ENCODE results near the gene SRGAP2B. TPM values are rescaled to one million over a fixed set of nuclear protein-coding genes. Genes with fewer than 3 reads are reported as not detected.
A peak's percentile ranks its signal among the peaks of the same experiment; 100 is the strongest.
"Not testable (repeated sequence)": the region's sequence is repeated elsewhere in the genome, so short reads cannot be mapped to it uniquely, and the experiment has no call there.

Gene SRGAP2B
- total RNA-seq, 1 donor from 2014 or later, result 44.4 TPM

GRCh38 chr1:145015744-145016491 lies 79.2 kb downstream of the SRGAP2B start:
- DNase-seq (ENCODE audit: low spot score); H3K27me3 Mint-ChIP-seq (ENCODE audit: insufficient read depth); H3K36me3 Mint-ChIP-seq (ENCODE audit: low read depth); H3K9me3 Mint-ChIP-seq; H3K4me3 Mint-ChIP-seq; intact Hi-C loops (cut with micrococcal nuclease): not testable (repeated sequence)
- Mint-ChIP-seq H3K4me1 (ENCODE audit: low read depth) (peaks cover 10% of the 10 kb centered on the region), H3K27ac (peak overlapping the region; percentile 61)

GRCh38 chr1:145013353-145013752 lies 81.8 kb downstream of the SRGAP2B start:
- DNase-seq (ENCODE audit: low spot score); H3K27ac Mint-ChIP-seq; H3K9me3 Mint-ChIP-seq; H3K4me3 Mint-ChIP-seq; H3K36me3 Mint-ChIP-seq (ENCODE audit: low read depth); H3K4me1 Mint-ChIP-seq (ENCODE audit: low read depth); intact Hi-C loops (cut with micrococcal nuclease); H3K27me3 Mint-ChIP-seq (ENCODE audit: insufficient read depth): not testable (repeated sequence)

GRCh38 chr1:145011811-145012210 lies 83.3 kb downstream of the SRGAP2B start:
- DNase-seq (ENCODE audit: low spot score); intact Hi-C loops (cut with micrococcal nuclease); H3K27me3 Mint-ChIP-seq (ENCODE audit: insufficient read depth); H3K4me3 Mint-ChIP-seq; H3K36me3 Mint-ChIP-seq (ENCODE audit: low read depth); H3K9me3 Mint-ChIP-seq; H3K4me1 Mint-ChIP-seq (ENCODE audit: low read depth); H3K27ac Mint-ChIP-seq: not testable (repeated sequence)

GRCh38 chr1:145010580-145010979 lies 84.5 kb downstream of the SRGAP2B start:
- Mint-ChIP-seq H3K27ac (peak overlapping the region; percentile 74), H3K4me3 (peak overlapping the region; percentile 11)
- H3K36me3 Mint-ChIP-seq (ENCODE audit: low read depth); DNase-seq (ENCODE audit: low spot score); H3K4me1 Mint-ChIP-seq (ENCODE audit: low read depth); H3K9me3 Mint-ChIP-seq; intact Hi-C loops (cut with micrococcal nuclease); H3K27me3 Mint-ChIP-seq (ENCODE audit: insufficient read depth): not testable (repeated sequence)

DNA sequence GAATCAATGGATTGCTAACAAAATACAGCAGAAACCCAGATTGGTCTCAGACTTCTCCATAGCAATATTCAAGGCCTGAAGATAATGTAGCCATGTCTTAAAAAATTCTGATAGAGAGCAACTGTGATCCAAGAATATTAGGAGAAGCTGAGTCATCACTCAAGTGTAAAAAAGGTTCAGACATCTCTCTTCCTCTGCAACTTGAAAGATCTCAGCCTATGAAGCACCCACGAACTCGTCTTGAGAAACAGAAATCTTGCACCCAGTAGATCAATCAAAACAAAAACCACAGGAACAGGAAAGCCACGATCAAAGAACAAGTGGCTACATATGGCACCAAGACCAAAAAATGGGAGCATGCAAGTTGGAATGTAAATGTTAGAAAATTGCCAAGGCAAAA lies 85.2 kb downstream of the SRGAP2B start:
- peak overlapping the region; percentile 59 for H3K4me3 Mint-ChIP-seq
- H3K36me3 Mint-ChIP-seq (ENCODE audit: low read depth); H3K27me3 Mint-ChIP-seq (ENCODE audit: insufficient read depth); H3K4me1 Mint-ChIP-seq (ENCODE audit: low read depth); intact Hi-C loops (cut with micrococcal nuclease); H3K9me3 Mint-ChIP-seq: not testable (repeated sequence)
- peak; percentile 16 for DNase-seq (ENCODE audit: low spot score)
- peak overlapping the region; percentile 76 for H3K27ac Mint-ChIP-seq

- H3K9me3 Mint-ChIP-seq; intact Hi-C loops (cut with micrococcal nuclease); H3K27me3 Mint-ChIP-seq (ENCODE audit: insufficient read depth); H3K27ac Mint-ChIP-seq; DNase-seq (ENCODE audit: low spot score); H3K36me3 Mint-ChIP-seq (ENCODE audit: low read depth); H3K4me3 Mint-ChIP-seq; H3K4me1 Mint-ChIP-seq (ENCODE audit: low read depth): not testable (repeated sequence)
Measured at GRCh38 chr1:145008388-145008787, 86.7 kb downstream of the SRGAP2B start.

- H3K36me3 Mint-ChIP-seq (ENCODE audit: low read depth); H3K4me1 Mint-ChIP-seq (ENCODE audit: low read depth); H3K9me3 Mint-ChIP-seq; H3K27ac Mint-ChIP-seq; H3K4me3 Mint-ChIP-seq; intact Hi-C loops (cut with micrococcal nuclease); H3K27me3 Mint-ChIP-seq (ENCODE audit: insufficient read depth); DNase-seq (ENCODE audit: low spot score): not testable (repeated sequence)
Measured at GRCh38 chr1:145005142-145005541, 90.0 kb downstream of the SRGAP2B start.

DNA sequence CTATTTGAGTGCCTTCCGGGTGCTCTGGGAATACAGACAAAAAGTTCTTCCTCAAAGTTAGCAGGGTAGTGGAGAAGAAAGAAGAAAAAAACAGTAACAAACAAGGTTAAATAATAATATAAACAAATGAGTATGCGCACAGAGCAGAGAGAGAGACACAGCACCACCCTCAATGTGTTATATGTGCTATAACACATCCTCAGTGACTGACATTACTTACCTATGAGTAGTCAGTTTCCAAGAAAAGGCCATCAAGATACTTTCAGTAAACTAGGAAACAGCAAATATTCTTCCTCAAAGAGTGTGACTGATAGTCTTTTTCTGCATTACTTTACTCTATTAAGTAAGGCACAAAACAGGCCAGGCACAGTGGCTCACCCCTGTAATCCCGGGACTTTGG lies 93.7 kb downstream of the SRGAP2B start:
- H3K4me3 Mint-ChIP-seq; H3K27me3 Mint-ChIP-seq (ENCODE audit: insufficient read depth); H3K27ac Mint-ChIP-seq; intact Hi-C loops (cut with micrococcal nuclease); DNase-seq (ENCODE audit: low spot score); H3K4me1 Mint-ChIP-seq (ENCODE audit: low read depth); H3K36me3 Mint-ChIP-seq (ENCODE audit: low read depth); H3K9me3 Mint-ChIP-seq: not testable (repeated sequence)

GRCh38 chr1:145000743-145001326 lies 94.3 kb downstream of the SRGAP2B start:
- DNase-seq (ENCODE audit: low spot score); H3K36me3 Mint-ChIP-seq (ENCODE audit: low read depth); H3K27ac Mint-ChIP-seq; H3K4me1 Mint-ChIP-seq (ENCODE audit: low read depth); H3K27me3 Mint-ChIP-seq (ENCODE audit: insufficient read depth); H3K9me3 Mint-ChIP-seq; intact Hi-C loops (cut with micrococcal nuclease); H3K4me3 Mint-ChIP-seq: not testable (repeated sequence)

- H3K4me1 Mint-ChIP-seq (ENCODE audit: low read depth); DNase-seq (ENCODE audit: low spot score); H3K27me3 Mint-ChIP-seq (ENCODE audit: insufficient read depth); H3K36me3 Mint-ChIP-seq (ENCODE audit: low read depth); H3K9me3 Mint-ChIP-seq; intact Hi-C loops (cut with micrococcal nuclease); H3K4me3 Mint-ChIP-seq; H3K27ac Mint-ChIP-seq: not testable (repeated sequence)
Measured at GRCh38 chr1:145000074-145000742, 94.9 kb downstream of the SRGAP2B start.

GRCh38 chr1:144998981-144999273 lies 96.2 kb downstream of the SRGAP2B start:
- H3K4me3 Mint-ChIP-seq; intact Hi-C loops (cut with micrococcal nuclease); H3K9me3 Mint-ChIP-seq; H3K4me1 Mint-ChIP-seq (ENCODE audit: low read depth); DNase-seq (ENCODE audit: low spot score); H3K27ac Mint-ChIP-seq; H3K27me3 Mint-ChIP-seq (ENCODE audit: insufficient read depth); H3K36me3 Mint-ChIP-seq (ENCODE audit: low read depth): not testable (repeated sequence)

GRCh38 chr1:144998134-144998980 lies 96.8 kb downstream of the SRGAP2B start:
- intact Hi-C loops (cut with micrococcal nuclease); H3K36me3 Mint-ChIP-seq (ENCODE audit: low read depth); H3K9me3 Mint-ChIP-seq; H3K4me1 Mint-ChIP-seq (ENCODE audit: low read depth); DNase-seq (ENCODE audit: low spot score); H3K27me3 Mint-ChIP-seq (ENCODE audit: insufficient read depth); H3K4me3 Mint-ChIP-seq: not testable (repeated sequence)
- peak overlapping the region; percentile 8 for H3K27ac Mint-ChIP-seq

DNA sequence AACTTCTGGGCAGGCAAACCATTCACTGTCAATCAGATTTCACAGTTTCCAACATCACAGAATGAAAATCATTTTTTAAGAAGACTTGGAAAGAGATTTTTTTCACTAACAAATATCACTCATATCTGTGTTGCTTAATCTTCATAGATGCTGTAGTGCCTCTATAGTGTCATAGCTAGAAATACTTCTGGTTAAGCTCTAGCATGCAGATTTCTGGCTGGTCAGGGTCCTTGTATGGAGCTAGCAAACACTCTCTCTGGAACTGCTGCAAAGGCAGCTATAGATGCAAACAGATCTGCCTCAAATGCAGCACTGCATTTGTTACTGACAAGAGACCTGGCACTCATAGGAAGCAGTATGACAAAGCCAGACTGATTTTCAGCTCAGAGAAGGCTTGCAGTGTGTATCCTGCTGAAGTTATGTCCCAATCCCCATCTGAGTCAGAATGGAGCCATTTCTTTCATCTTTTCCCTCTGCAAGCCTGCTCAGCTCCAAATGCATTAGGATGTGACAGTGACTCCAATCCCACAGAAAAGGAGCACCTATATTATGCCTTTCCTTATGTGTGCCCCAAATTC lies 99.2 kb downstream of the SRGAP2B start:
- DNase-seq (ENCODE audit: low spot score); intact Hi-C loops (cut with micrococcal nuclease); H3K4me1 Mint-ChIP-seq (ENCODE audit: low read depth); H3K9me3 Mint-ChIP-seq; H3K36me3 Mint-ChIP-seq (ENCODE audit: low read depth); H3K4me3 Mint-ChIP-seq; H3K27me3 Mint-ChIP-seq (ENCODE audit: insufficient read depth); H3K27ac Mint-ChIP-seq: not testable (repeated sequence)

Data from activated T-helper 1 cell treated with anti-CD3 and anti-CD28 coated beads, Interleukin-12 subunit alpha, Interleukin-12 subunit beta, Interleukin-2, Interleukin-4 antibody, amounts not matched to agents 30 ng/mL and 10 ng/mL and 1 ng/mL, durations not matched to agents 14 hours and 24 hours and 36 hours (primary cell).